Measurements from ENCODE around the gene UNC13D.

Gene UNC13D

GRCh38 chr17:75876938-75877751, 32.9 kb upstream of the UNC13D start:
- Histone ChIP-seq H3K4me2 (ENCODE audit: low read depth, low read length, poor library complexity, severe bottlenecking) (peak overlapping the region; percentile 33), H2AFZ (ENCODE audit: low read depth, low read length, severe bottlenecking) (peak overlapping the region; percentile 38), H3K79me2 (ENCODE audit: insufficient read depth, low read length) (no peaks in the 10 kb centered on the region), H4K20me1 (ENCODE audit: low read depth, low read length) (no peaks in the 10 kb centered on the region), H3K36me3 (ENCODE audit: low read length) (no peaks in the 10 kb centered on the region), H3K27ac (ENCODE audit: low read depth, low read length) (no peak overlapping the region), H3K4me3 (ENCODE audit: insufficient read depth, low read length, poor library complexity, severe bottlenecking) (no peak overlapping the region), H3K9me3 (ENCODE audit: insufficient read depth, low read length) (no peaks in the 10 kb centered on the region), H3F3A (ENCODE audit: insufficient read depth) (no peaks in the 10 kb centered on the region), H3K9me2 (replicated peaks; ENCODE audit: insufficient read depth, low read length) (no peaks in the 10 kb centered on the region), H3K27me3 (ENCODE audit: low read length) (no peaks in the 10 kb centered on the region), H3K9ac (ENCODE audit: low read length) (no peak overlapping the region)
- TF ChIP-seq CTCF (IDR thresholded peaks at IDR 0.05; ENCODE audit: insufficient read depth, low read length, poor library complexity, severe bottlenecking) (no peak), EZH2phosphoT487 (conservative IDR thresholded peaks at IDR 0.05; ENCODE audit: low read length) (no peak)

GRCh38 chr17:75876190-75876937, 32.2 kb upstream of the UNC13D start:
- Histone ChIP-seq H4K20me1 (ENCODE audit: low read depth, low read length) (no peaks in the 10 kb centered on the region), H3K4me3 (ENCODE audit: insufficient read depth, low read length, poor library complexity, severe bottlenecking) (no peak overlapping the region), H3K4me2 (ENCODE audit: low read depth, low read length, poor library complexity, severe bottlenecking) (peak overlapping the region; percentile 30), H3K79me2 (ENCODE audit: insufficient read depth, low read length) (no peaks in the 10 kb centered on the region), H3K27ac (ENCODE audit: low read depth, low read length) (no peak overlapping the region), H3K9me3 (ENCODE audit: insufficient read depth, low read length) (no peaks in the 10 kb centered on the region), H3K27me3 (ENCODE audit: low read length) (no peaks in the 10 kb centered on the region), H2AFZ (ENCODE audit: low read depth, low read length, severe bottlenecking) (peak overlapping the region; percentile 72), H3K9ac (ENCODE audit: low read length) (peak overlapping the region; percentile 40; the same call in 1 of the 2 replicates), H3K9me2 (replicated peaks; ENCODE audit: insufficient read depth, low read length) (no peaks in the 10 kb centered on the region), H3K36me3 (ENCODE audit: low read length) (no peaks in the 10 kb centered on the region), H3F3A (ENCODE audit: insufficient read depth) (no peaks in the 10 kb centered on the region)
- TF ChIP-seq CTCF (IDR thresholded peaks at IDR 0.05; ENCODE audit: insufficient read depth, low read length, poor library complexity, severe bottlenecking) (peak; percentile 13), EZH2phosphoT487 (conservative IDR thresholded peaks at IDR 0.05; ENCODE audit: low read length) (no peak)

- no peak overlapping the region for H3K27ac ChIP-seq (ENCODE audit: low read depth, low read length)
- no peaks in the 10 kb centered on the region for H3K27me3 ChIP-seq (ENCODE audit: low read length)
- H3K36me3 ChIP-seq (ENCODE audit: low read length) = no peaks in the 10 kb centered on the region
- H3K9me3 ChIP-seq (ENCODE audit: insufficient read depth, low read length) = no peaks in the 10 kb centered on the region
- peak overlapping the region; percentile 30 for H3K4me2 ChIP-seq (ENCODE audit: low read depth, low read length, poor library complexity, severe bottlenecking)
- peak overlapping the region; percentile 72 for H2AFZ ChIP-seq (ENCODE audit: low read depth, low read length, severe bottlenecking)
- H3F3A ChIP-seq (ENCODE audit: insufficient read depth) = no peaks in the 10 kb centered on the region
- H3K4me3 ChIP-seq (ENCODE audit: insufficient read depth, low read length, poor library complexity, severe bottlenecking) = no peak overlapping the region
- peak overlapping the region; percentile 40; the same call in 1 of the 2 replicates for H3K9ac ChIP-seq (ENCODE audit: low read length)
- H4K20me1 ChIP-seq (ENCODE audit: low read depth, low read length) = no peaks in the 10 kb centered on the region
- H3K79me2 ChIP-seq (ENCODE audit: insufficient read depth, low read length) = no peaks in the 10 kb centered on the region
- H3K9me2 ChIP-seq (replicated peaks; ENCODE audit: insufficient read depth, low read length) = no peaks in the 10 kb centered on the region
- TF ChIP-seq CTCF (IDR thresholded peaks at IDR 0.05; ENCODE audit: insufficient read depth, low read length, poor library complexity, severe bottlenecking) = no peak
- TF ChIP-seq EZH2phosphoT487 (conservative IDR thresholded peaks at IDR 0.05; ENCODE audit: low read length) = no peak
These were observed 31.7 kb upstream of the UNC13D start for GRCh38 chr17:75875940-75876189.
